H7 (cell line): ENCODE data around the gene PCED1B. TPM values are rescaled to one million over a fixed set of nuclear protein-coding genes. Genes with fewer than 3 reads are reported as not detected.
"Not testable (repeated sequence)": the region's sequence is repeated elsewhere in the genome, so short reads cannot be mapped to it uniquely, and the experiment has no call there.

ENCODE experiments used
- DNase-seq: peaks from one replicate; pipeline ENCODE4 v3.0.0; 2012
- H3K27me3 ChIP-seq: 2 replicates; pipeline ENCODE4 v1.6.0; 2011; ENCODE audit warnings: mild to moderate bottlenecking, low read length; ENCODE audit not compliant: control insufficient read depth, insufficient read depth
- H3K36me3 ChIP-seq: replicated peaks from 2 replicates; pipeline ENCODE4 v1.5.1; 2011; ENCODE audit warnings: low read length; ENCODE audit not compliant: control insufficient read depth, insufficient read depth
- H3K4me3 ChIP-seq: 2 replicates; pipeline ENCODE4 v1.5.1; 2011; ENCODE audit warnings: low read depth, mild to moderate bottlenecking, control low read depth, low read length, moderate library complexity; ENCODE audit not compliant: insufficient read depth
- total RNA-seq: library from RNA; depleted of rRNA; stranded (reverse); fragments of >200 nt; shearing (Covaris generic); gene quantifications from 2 replicates; pipeline ENCODE4 v1.2.3, GENCODE V29; 2014

PCED1B gene
- total RNA-seq, 1 experiment from 2014 or later = 5.8 TPM

- DNase-seq = no peak
- Histone ChIP-seq H3K4me3 (no peak overlapping the region), H3K36me3 (no peaks in the 10 kb centered on the region), H3K27me3 (no peaks in the 10 kb centered on the region)
These were observed 25.5 kb upstream of the PCED1B start for GRCh38 chr12:47053961-47054360.

- Histone ChIP-seq H3K36me3 (no peaks in the 10 kb centered on the region), H3K27me3 (no peaks in the 10 kb centered on the region)
- no peak for DNase-seq
These were observed 24.8 kb upstream of the PCED1B start for GRCh38 chr12:47054659-47055058.

DNA sequence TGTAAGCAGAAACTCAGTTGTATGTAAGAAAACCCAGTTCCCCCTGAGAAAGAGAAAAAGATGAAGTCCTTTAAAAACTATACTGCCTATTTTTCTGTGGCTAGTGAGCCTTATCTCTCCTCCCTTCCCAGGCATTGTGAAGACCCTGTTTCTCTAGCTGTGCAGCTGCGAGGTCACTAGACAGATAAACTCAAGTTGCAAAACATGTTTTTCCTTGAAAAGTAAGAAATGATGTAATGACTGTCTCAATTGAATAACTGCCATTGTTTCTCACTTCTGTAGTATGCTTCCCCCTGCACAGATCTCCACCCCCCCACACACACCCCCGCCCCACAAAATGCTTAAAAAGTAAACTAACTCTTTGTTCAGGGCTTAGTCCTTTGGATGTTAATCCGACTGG lies 23.6 kb upstream of the PCED1B start:
- not testable (repeated sequence) for H3K36me3 ChIP-seq, DNase-seq, H3K27me3 ChIP-seq, H3K4me3 ChIP-seq

More at GRCh38 chr12:47054659-47055058, 24.8 kb upstream of the PCED1B start:
- no peak overlapping the region for H3K4me3 ChIP-seq

DNA sequence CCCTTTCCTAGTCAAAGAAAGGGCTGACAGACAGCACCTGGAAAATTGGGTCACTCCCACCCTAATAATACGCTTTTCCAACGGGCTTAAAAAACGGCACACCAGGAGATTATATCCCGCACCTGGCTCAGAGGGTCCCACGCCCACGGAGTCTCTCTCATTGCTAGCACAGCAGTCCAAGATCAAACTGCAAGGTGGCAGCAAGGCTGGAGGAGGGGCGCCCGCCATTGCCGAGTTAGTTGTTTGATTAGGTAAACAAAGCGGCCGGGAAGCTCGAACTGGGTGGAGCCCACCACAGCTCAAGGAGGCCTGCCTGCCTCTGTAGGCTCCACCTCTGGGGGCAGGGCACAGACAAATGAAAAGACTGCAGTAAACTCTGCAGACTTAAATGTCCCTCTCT lies 22.5 kb upstream of the PCED1B start:
- not testable (repeated sequence) for H3K36me3 ChIP-seq, DNase-seq, H3K27me3 ChIP-seq, H3K4me3 ChIP-seq

GRCh38 chr12:47058640-47059039 lies 20.8 kb upstream of the PCED1B start:
- not testable (repeated sequence) for H3K36me3 ChIP-seq, DNase-seq, H3K27me3 ChIP-seq, H3K4me3 ChIP-seq

DNA sequence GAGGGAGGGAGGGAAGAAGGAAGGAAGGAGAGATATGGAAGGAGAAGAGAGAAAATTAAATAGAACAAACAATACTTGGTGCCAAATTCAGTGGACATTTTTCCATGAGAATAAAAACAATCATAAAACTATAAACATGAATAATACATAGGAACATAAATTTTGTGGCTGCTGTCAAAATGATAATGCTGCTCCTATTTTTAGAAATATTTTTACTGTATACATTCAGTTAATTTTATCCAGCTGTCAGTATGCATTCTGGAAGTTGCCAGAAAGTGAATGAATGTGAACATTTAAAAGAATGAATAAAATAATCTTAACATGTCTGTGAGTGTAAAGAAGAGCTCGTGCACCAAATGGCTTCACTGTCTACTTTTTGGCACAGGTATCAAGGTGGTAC lies 13.9 kb upstream of the PCED1B start:
- DNase-seq = no peak
- Histone ChIP-seq H3K27me3 (no peaks in the 10 kb centered on the region), H3K36me3 (no peaks in the 10 kb centered on the region)

GRCh38 chr12:47066278-47067025 lies 13.0 kb upstream of the PCED1B start:
- H3K27me3 ChIP-seq = no peaks in the 10 kb centered on the region
- H3K36me3 ChIP-seq = no peaks in the 10 kb centered on the region
- no peak overlapping the region for H3K4me3 ChIP-seq
- DNase-seq = no peak

More for the DNA sequence above, 13.9 kb upstream of the PCED1B start:
- no peak overlapping the region for H3K4me3 ChIP-seq

DNA sequence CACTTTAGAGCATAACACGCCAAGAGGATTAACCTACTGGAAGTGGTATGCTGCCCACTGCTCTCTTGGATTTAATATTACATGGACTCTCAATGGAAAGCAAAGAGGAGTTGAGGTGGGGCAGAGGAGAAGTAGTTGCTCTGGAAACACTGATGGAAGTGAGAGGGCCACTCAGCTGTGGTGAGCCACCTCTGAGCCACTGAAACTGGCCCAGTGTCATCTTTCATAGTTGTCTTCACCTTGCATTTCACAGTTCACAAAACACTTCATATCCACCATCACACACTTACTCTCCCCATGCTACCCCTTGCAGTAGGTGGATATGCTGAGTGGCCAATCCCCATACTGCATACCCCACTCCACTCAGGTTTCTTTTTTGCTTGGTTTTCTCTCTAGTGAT lies 12.2 kb upstream of the PCED1B start:
- DNase-seq = no peak
- H3K36me3 ChIP-seq = no peaks in the 10 kb centered on the region
- H3K27me3 ChIP-seq = no peaks in the 10 kb centered on the region
- no peak overlapping the region for H3K4me3 ChIP-seq

- DNase-seq = no peak
- Histone ChIP-seq H3K36me3 (no peaks in the 10 kb centered on the region), H3K27me3 (no peaks in the 10 kb centered on the region)
These were observed 11.5 kb upstream of the PCED1B start for GRCh38 chr12:47067771-47068431.

DNA sequence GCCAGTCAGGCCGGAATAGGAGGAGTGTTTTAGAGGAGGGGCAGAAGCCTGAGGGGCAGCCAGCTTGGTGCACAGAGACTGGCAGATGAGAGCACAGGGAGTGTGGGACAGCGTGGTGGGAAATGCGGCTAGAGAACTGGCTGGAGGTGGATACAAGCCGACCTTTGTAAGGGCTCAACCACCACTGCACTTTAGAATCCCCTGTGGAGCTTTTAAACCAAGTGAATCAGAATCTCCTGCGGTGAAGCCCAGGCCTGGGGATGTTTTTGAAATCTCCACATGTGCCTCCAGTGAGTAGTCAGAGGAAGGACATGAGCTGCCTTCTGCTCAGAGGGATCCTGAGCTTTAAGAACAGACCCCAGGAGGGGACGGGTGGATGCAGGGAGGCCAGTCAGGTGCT lies 10.9 kb upstream of the PCED1B start:
- H3K27me3 ChIP-seq = no peaks in the 10 kb centered on the region
- no peaks in the 10 kb centered on the region for H3K36me3 ChIP-seq
- DNase-seq = peak; percentile 18
- H3K4me3 ChIP-seq = no peak overlapping the region

More at GRCh38 chr12:47067771-47068431, 11.5 kb upstream of the PCED1B start:
- H3K4me3 ChIP-seq = no peak overlapping the region

DNA sequence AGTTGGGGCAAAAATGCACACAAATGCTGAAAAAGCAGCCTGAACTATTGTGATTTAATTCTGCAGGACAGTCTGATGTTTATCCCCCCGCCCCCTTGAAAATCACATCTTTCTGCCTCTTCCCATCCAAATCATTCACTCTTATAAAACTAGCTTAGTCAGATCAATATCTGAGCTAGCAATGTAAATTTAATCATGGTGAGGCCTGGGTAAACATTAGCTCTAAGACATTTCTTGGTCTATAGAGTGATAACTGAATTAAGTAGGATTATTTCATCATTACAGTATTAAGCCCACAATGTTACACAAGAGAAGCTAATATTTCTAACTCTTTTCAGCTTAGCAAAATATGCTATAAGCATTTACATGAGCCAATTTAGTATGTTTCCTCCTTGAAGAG lies 9.1 kb upstream of the PCED1B start:
- no peak for DNase-seq
- Histone ChIP-seq H3K4me3 (no peak overlapping the region), H3K27me3 (no peaks in the 10 kb centered on the region), H3K36me3 (no peaks in the 10 kb centered on the region)

- no peak overlapping the region for H3K4me3 ChIP-seq
- no peaks in the 10 kb centered on the region for H3K27me3 ChIP-seq
- peak; percentile 60 for DNase-seq
- no peaks in the 10 kb centered on the region for H3K36me3 ChIP-seq
These were observed 8.1 kb upstream of the PCED1B start for GRCh38 chr12:47071241-47071852.

DNA sequence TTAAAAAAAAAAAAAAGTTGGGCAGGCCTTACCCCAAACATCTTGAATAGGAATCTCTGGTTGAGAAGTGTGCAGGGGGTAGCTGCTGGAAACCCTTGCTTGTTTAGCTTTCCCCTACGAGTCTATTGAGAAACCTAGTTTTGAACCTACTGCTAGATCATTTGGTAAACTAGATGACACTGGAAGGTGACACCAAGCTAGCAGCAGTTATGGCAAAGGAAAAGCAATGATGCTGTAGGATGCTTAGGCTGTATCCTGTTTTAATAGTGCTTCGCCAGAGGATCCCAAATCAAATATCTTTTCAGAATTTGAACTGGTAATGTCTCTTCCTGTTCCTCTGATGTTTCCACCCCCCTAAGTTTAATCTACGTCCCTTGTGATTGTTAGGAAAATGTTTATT lies 5.5 kb upstream of the PCED1B start:
- Histone ChIP-seq H3K36me3 (no peaks in the 10 kb centered on the region), H3K27me3 (no peaks in the 10 kb centered on the region; the same call in 1 of the 2 replicates), H3K4me3 (no peak overlapping the region)
- DNase-seq = no peak

GRCh38 chr12:47074757-47075156 lies 4.7 kb upstream of the PCED1B start:
- no peak overlapping the region for H3K4me3 ChIP-seq
- no peaks in the 10 kb centered on the region for H3K36me3 ChIP-seq
- DNase-seq = no peak
- peaks cover 2% of the 10 kb centered on the region; the same call in 1 of the 2 replicates for H3K27me3 ChIP-seq
